T-helper 2 cell treated with Interferon-gamma antibody and Interleukin-4, amounts not matched to agents 100 ng/mL and 5 ng/mL, for 36 hours (primary cell): Measurements from ENCODE around the gene SBF2. TPM values are rescaled to one million over a fixed set of nuclear protein-coding genes. Genes with fewer than 3 reads are reported as not detected.
"Not testable (repeated sequence)": the region's sequence is repeated elsewhere in the genome, so short reads cannot be mapped to it uniquely, and the experiment has no call there.

Source experiments
- intact Hi-C: fragments of 100-400 bp; cut with micrococcal nuclease; formaldehyde crosslinking; loops from one replicate; pipeline ENCODE4 v1.15.1; 2023
- total RNA-seq: library from RNA; stranded (reverse); gene quantifications from 2 replicates; pipeline ENCODE4 v1.2.3, GENCODE V29; 2022

Gene SBF2
- total RNA-seq, 1 donor from 2014 or later = 1.8 TPM

- intact Hi-C loops = loop anchor here (1.0 to 10.0 kb wide), 12 partner anchors 83 to 986 kb away; partner anchors contain the start of genes AKIP1, SWAP70, TMEM9B and WEE1
Observed at GRCh38 chr11:9758637-9759518, 535.1 kb downstream of the SBF2 start.

GRCh38 chr11:9757809-9758636 lies 536.0 kb downstream of the SBF2 start:
- intact Hi-C loops = loop anchor here (1.0 to 10.0 kb wide), 12 partner anchors 84 to 987 kb away; partner anchors contain the start of genes AKIP1, SWAP70, TMEM9B and WEE1

- intact Hi-C loops = loop anchor here (5.0 to 10.0 kb wide), 5 partner anchors 85 to 988 kb away; partner anchors contain the start of genes AKIP1 and SWAP70
Observed at GRCh38 chr11:9756878-9757277, 537.1 kb downstream of the SBF2 start.

GRCh38 chr11:9756461-9756860 lies 537.6 kb downstream of the SBF2 start:
- intact Hi-C loops = loop anchor here (5.0 to 10.0 kb wide), 5 partner anchors 86 to 988 kb away; partner anchors contain the start of genes AKIP1 and SWAP70

- intact Hi-C loops = loop anchor here (5.0 to 10.0 kb wide), 5 partner anchors 87 to 989 kb away; partner anchors contain the start of genes AKIP1 and SWAP70
Observed at GRCh38 chr11:9755561-9756185, 538.3 kb downstream of the SBF2 start.

GRCh38 chr11:9754010-9754471 lies 540.0 kb downstream of the SBF2 start:
- intact Hi-C loops = loop anchor here (10.0 kb wide), 3 partner anchors 451 to 991 kb away; partner anchors contain the start of gene AKIP1

GRCh38 chr11:9753021-9753420 lies 541.0 kb downstream of the SBF2 start:
- intact Hi-C loops = loop anchor here (10.0 kb wide), 3 partner anchors 452 to 992 kb away; partner anchors contain the start of gene AKIP1

GRCh38 chr11:9752091-9752490 lies 541.9 kb downstream of the SBF2 start:
- intact Hi-C loops = loop anchor here (10.0 kb wide), 3 partner anchors 453 to 993 kb away; partner anchors contain the start of gene AKIP1

DNA sequence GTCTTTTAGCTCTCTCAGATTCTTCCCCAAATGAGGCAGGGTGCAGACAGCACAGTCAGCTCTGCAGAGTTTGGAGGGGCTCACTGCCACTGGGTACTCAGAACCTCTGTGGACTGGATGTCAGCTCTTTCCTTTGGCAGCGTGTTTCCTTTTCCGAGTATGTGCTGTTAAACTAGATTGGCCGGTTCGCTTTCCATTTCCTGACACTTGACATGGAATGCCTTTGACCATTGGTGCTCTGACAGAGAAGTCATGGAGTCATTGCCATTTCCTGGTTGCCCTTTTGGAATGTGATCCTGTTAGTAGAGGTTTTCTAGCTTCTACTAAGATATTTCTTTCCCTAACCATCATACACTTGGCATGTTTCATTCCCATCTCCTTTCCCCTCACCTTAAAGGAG lies 543.5 kb downstream of the SBF2 start:
- intact Hi-C loops = loop anchor here (10.0 kb wide), 3 partner anchors 454 to 994 kb away; partner anchors contain the start of gene AKIP1

DNA sequence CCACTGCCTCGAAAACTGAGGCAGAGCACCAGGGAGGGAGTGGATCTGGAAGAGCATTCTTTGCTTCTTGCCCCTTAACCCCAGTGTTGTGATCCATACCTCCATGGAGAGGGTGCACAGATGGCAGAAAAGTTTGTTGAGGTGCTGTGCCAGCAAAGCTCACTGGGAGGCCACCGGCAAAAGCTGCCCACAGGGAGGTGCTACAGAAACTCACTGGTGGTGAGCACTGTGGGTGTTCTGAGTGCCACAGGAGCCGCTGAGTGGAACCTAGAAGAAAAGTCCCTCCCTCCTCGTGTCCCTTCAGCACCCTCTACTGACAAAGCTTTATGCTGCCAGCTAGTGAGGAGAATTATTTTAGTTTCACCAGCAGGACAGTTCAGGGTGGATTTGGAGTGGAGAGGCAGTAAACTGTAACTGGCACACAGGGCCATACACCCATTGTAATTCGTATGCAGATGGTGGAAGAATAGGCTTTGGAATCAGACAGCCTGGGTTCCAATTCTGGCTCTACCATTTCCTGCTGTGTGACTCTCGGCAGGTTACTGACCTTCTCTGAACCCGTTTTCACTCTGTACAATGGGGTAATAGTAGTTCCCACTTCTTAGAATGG lies 545.6 kb downstream of the SBF2 start:
- intact Hi-C loops = loop anchor here (1.0 kb wide), 2 partner anchors 134 to 213 kb away; no protein-coding TSS in a partner anchor

DNA sequence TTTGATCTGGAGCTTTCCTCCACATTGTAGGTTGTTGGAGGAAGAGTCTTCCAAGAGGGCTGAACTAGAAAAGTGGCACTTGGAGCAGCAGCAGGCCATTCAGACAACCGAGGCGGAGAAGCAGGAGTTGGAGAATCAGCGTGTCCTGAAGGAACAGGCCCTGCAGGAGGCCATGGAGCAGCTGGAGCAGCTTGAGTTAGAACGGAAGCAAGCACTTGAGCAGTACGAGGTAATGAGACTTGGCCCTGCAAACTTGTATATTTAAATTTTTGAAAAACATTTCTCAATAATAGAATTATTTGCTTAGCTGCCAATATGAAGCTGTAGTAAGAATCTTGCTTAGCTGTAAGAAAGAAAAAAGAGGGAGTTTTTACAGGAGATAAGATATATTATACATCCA lies 546.2 kb downstream of the SBF2 start:
- intact Hi-C loops = loop anchor here (1.0 kb wide), 2 partner anchors 134 to 213 kb away; no protein-coding TSS in a partner anchor

DNA sequence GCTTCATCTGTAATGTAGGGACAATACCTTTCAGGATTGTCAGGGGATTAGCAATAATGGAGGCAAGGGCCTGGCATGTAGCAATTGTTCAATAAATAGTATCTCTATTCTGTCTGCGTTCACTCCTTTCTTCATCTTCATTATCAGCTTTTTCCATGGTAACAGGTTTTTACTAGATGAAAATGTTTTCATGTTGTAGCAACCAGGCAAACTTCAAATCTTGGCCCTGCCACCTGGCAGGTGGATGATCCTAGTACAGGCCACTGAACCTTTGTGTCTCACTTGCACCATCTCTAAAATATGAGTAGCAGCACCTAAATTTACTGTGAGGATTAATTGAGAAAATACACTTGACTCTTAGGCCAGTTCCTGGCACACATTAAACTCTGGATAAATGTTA lies 546.8 kb downstream of the SBF2 start:
- intact Hi-C loops = no loop called here

- intact Hi-C loops = no loop called here
Observed at GRCh38 chr11:9745411-9746211, 548.4 kb downstream of the SBF2 start.

- intact Hi-C loops = not testable (repeated sequence)
Observed at GRCh38 chr11:9743512-9743911, 550.5 kb downstream of the SBF2 start.

DNA sequence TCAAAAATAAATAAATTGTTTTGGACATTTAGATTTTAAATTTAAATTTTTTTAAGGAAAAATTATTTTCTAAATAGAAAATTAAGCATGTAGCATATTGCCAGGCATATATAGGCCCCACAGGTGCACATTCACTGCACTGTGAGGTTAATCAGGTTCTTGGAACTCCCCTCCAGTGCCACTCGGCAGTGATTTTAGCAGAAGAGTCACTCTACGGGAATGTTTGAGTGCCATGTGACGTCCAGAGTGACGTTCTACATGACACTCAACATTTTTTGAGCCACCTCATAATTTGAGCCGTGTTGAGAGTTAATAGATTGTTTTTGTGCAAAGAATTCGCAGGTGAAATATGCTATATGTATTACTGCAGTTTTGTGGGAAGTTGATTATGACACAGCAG lies 552.8 kb downstream of the SBF2 start:
- intact Hi-C loops = no loop called here

DNA sequence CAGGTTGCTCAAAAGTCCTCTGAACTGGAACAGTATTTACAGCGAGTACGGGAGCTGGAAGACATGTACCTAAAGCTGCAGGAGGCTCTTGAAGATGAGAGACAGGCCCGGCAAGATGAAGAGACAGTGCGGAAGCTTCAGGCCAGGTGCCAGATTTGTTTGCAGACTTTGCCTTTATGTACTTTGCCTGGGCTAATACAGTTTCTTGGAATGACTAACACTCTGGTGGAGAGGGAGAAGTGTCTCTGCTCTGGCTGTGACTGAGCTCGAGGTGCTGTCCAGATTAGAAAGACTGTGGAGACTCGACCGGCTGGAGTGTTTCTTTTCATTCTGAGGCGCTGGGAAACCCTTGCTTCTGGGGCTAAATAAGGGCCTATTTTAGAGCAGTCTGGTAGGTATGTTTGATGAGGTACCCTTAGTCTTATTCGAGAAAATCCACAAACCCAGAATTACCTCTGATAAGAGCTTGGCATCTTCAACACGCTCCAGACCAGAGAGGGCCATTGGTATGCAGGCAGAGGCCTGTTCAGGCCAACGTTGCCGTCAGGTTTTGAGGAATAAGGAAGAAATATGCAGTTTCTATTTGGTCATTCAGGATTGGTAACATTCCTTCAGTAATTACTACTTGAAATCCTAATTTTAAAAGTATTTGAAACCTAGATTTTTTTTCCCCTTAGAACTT lies 553.7 kb downstream of the SBF2 start:
- intact Hi-C loops = no loop called here

DNA sequence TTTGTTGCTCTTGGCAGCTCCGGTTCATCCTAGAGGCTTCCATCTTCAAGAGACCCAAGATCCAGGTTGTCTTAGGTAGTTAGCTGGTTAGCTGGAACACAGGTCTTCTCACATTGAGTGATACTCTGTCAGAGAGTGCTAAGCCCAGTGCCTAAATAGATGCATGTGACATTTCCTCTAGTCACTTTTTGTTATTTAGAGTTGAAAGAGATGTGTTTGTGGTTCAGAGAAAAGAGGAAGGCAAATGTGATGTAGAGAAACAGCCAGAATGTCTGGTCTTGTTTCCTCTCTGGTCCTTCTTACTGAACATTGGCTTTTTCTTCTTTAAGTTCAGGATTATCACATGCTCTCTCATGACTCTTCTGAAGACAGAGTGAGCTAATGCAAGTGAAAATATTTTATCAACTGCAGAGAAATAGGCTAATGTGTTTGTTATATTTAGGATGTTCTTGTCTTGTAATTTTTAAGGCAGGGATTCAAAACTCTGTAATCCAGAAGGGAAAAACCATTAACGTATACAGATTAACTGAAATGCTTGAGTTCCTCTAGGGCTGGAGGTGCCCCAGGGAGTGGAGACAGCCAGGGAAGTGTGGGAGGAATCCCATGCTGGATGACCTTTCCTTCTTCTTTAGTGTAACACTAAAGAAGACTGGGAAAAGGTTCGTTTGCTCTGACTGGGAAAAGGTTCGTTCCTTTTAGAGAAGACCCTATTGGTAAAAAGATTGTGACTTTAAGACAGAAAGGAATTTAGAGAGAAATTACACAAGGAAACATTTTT lies 554.7 kb downstream of the SBF2 start:
- intact Hi-C loops = no loop called here

- intact Hi-C loops = no loop called here
Observed at GRCh38 chr11:9738707-9739106, 555.3 kb downstream of the SBF2 start.
